Hepatocyte (in vitro differentiated cells): Measurements from ENCODE around the gene TMEM141. TPM values are rescaled to one million over a fixed set of nuclear protein-coding genes. Genes with fewer than 3 reads are reported as not detected.
"Not testable (repeated sequence)": the region's sequence is repeated elsewhere in the genome, so short reads cannot be mapped to it uniquely, and the experiment has no call there.

Experiments
- DNase-seq: peaks from one replicate; pipeline ENCODE4 v3.0.0-alpha.2; 2016; ENCODE audit warnings: low spot score
- H2AFZ ChIP-seq: fragments of 200-600 bp; sonication (generic); 2 replicates; pipeline ENCODE4 v1.6.0; 2016; ENCODE audit warnings: antibody characterized with exemption, mild to moderate bottlenecking
- H3K27ac ChIP-seq: fragments of 200-600 bp; sonication (generic); 2 replicates; pipeline ENCODE4 v1.5.1; 2016; ENCODE audit warnings: mild to moderate bottlenecking
- H3K27me3 ChIP-seq: fragments of 200-600 bp; sonication (generic); 2 replicates; pipeline ENCODE4 v1.6.1; 2016
- H3K36me3 ChIP-seq: fragments of 200-600 bp; sonication (generic); replicated peaks from 2 replicates; pipeline ENCODE4 v1.5.1; 2016; ENCODE audit warnings: low read depth; ENCODE audit not compliant: insufficient read depth
- H3K4me1 ChIP-seq: fragments of 200-600 bp; sonication (generic); 2 replicates; pipeline ENCODE4 v1.5.1; 2016; ENCODE audit warnings: mild to moderate bottlenecking, moderate library complexity; ENCODE audit not compliant: insufficient read depth
- H3K4me2 ChIP-seq: fragments of 200-600 bp; sonication (generic); 2 replicates; pipeline ENCODE4 v1.6.0; 2016
- H3K4me3 ChIP-seq: fragments of 200-600 bp; sonication (generic); 2 replicates; pipeline ENCODE4 v1.5.1; 2016; ENCODE audit warnings: mild to moderate bottlenecking
- H3K79me2 ChIP-seq: fragments of 200-600 bp; sonication (generic); 2 replicates; pipeline ENCODE4 v1.6.0; 2017; ENCODE audit warnings: mild to moderate bottlenecking
- H3K9me2 ChIP-seq: fragments of 200-600 bp; sonication (generic); replicated peaks from 2 replicates; pipeline ENCODE4 v1.6.0; 2017; ENCODE audit warnings: mild to moderate bottlenecking; ENCODE audit not compliant: insufficient read depth
- H3K9me3 ChIP-seq: fragments of 200-600 bp; sonication (generic); 2 replicates; pipeline ENCODE4 v1.5.1; 2016; ENCODE audit warnings: low read depth, mild to moderate bottlenecking
- H4K20me1 ChIP-seq: fragments of 200-600 bp; sonication (generic); 2 replicates; pipeline ENCODE4 v1.6.0; 2016; ENCODE audit warnings: mild to moderate bottlenecking; ENCODE audit not compliant: insufficient read depth, poor library complexity, severe bottlenecking
- EZH2 ChIP-seq: fragments of 200-600 bp; sonication (generic); IDR thresholded peaks from 2 replicates; pipeline ENCODE4 v1.6.1; 2016; ENCODE audit warnings: antibody characterized with exemption, mild to moderate bottlenecking, borderline replicate concordance
- EZH2phosphoT487 ChIP-seq: fragments of 200-600 bp; sonication (generic); IDR thresholded peaks from one replicate; pipeline ENCODE4 v1.6.1; 2018; ENCODE audit warnings: antibody characterized with exemption, mild to moderate bottlenecking, low read depth, moderate library complexity; ENCODE audit not compliant: unreplicated experiment, severe bottlenecking
- WGBS: methylation state at CpG from one replicate; pipeline ENCODE4 v1.1.6; 2016; ENCODE audit warnings: low lambda C conversion rate; ENCODE audit errors: missing lambda C conversion rate; 5-methylcytosine and 5-hydroxymethylcytosine counted together
- polyA plus RNA-seq: library from polyadenylated mRNA; unstranded; fragments of >200 nt; fragmentation: Nextera tagmentation; extraction: Ambion mirVana; gene quantifications from 2 replicates; pipeline ENCODE4 v1.2.1, GENCODE V29; 2016
- total RNA-seq: library from RNA; depleted of rRNA; stranded (reverse); fragments of >200 nt; gene quantifications from 2 replicates; pipeline ENCODE4 v1.2.3, GENCODE V29; 2014
- TF ChIP-seq, protein P1 (sequence below): fragments of 200-600 bp; sonication (generic); IDR thresholded peaks from 2 replicates; pipeline ENCODE4 v1.5.1; 2016; ENCODE audit warnings: antibody characterized with exemption, mild to moderate bottlenecking; ENCODE audit not compliant: poor library complexity

TMEM141 gene
- total and polyA plus RNA-seq, 2 experiments from 2014 or later: 230 to 385 TPM

DNA sequence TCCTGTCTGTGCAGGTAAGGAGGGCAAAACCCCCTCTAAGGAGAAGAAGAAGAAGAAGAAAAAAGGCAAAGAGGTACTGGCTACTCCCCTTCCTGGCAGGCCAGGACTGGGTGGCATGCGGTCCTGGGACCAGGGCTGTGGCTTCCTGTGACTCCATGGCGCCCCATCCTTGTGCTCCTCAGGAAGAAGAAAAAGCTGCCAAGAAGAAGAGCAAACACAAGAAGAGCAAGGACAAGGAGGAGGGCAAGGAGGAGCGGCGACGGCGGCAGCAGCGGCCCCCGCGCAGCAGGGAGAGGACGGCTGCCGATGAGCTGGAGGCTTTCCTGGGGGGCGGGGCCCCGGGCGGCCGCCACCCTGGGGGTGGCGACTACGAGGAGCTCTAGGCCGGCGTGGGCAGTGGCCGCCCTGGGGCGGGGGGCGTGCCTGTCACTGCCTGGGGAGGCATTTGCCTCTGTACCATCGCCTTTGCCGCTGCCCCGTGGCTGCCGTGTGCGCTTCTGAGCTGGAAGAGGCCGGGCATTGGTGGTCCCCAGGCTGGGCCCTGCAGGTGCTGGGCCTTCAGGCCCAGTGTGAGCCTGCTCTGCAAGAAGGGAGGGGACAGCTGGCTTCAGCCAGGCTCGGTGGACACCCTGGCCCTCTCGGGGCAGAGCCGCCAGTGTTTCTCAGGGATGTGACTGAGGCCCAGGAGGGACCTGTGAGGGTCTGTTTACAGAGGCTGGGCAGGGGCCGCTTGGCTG, 49.2 kb downstream of the TMEM141 start:
- peak overlapping the region; percentile 27 for H3K4me2 ChIP-seq
- peak overlapping the region; percentile 84 for H3K27ac ChIP-seq
- no peaks in the 10 kb centered on the region for H3K27me3 ChIP-seq
- DNase-seq: peak; percentile 48
- H3K4me3 ChIP-seq: no peak overlapping the region
- H3K9me3 ChIP-seq: no peaks in the 10 kb centered on the region
- H3K4me1 ChIP-seq: peaks cover 37% of the 10 kb centered on the region
- TF ChIP-seq, protein P1, sequence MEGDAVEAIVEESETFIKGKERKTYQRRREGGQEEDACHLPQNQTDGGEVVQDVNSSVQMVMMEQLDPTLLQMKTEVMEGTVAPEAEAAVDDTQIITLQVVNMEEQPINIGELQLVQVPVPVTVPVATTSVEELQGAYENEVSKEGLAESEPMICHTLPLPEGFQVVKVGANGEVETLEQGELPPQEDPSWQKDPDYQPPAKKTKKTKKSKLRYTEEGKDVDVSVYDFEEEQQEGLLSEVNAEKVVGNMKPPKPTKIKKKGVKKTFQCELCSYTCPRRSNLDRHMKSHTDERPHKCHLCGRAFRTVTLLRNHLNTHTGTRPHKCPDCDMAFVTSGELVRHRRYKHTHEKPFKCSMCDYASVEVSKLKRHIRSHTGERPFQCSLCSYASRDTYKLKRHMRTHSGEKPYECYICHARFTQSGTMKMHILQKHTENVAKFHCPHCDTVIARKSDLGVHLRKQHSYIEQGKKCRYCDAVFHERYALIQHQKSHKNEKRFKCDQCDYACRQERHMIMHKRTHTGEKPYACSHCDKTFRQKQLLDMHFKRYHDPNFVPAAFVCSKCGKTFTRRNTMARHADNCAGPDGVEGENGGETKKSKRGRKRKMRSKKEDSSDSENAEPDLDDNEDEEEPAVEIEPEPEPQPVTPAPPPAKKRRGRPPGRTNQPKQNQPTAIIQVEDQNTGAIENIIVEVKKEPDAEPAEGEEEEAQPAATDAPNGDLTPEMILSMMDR: no peak
- WGBS: 82% methylated on average over 15 of the region's 32 CpGs
- H2AFZ ChIP-seq: no peak overlapping the region
- peaks cover 5% of the 10 kb centered on the region for H4K20me1 ChIP-seq
- no peaks in the 10 kb centered on the region for H3K9me2 ChIP-seq
- no peaks in the 10 kb centered on the region for H3K36me3 ChIP-seq
- no peaks in the 10 kb centered on the region for H3K79me2 ChIP-seq

DNA sequence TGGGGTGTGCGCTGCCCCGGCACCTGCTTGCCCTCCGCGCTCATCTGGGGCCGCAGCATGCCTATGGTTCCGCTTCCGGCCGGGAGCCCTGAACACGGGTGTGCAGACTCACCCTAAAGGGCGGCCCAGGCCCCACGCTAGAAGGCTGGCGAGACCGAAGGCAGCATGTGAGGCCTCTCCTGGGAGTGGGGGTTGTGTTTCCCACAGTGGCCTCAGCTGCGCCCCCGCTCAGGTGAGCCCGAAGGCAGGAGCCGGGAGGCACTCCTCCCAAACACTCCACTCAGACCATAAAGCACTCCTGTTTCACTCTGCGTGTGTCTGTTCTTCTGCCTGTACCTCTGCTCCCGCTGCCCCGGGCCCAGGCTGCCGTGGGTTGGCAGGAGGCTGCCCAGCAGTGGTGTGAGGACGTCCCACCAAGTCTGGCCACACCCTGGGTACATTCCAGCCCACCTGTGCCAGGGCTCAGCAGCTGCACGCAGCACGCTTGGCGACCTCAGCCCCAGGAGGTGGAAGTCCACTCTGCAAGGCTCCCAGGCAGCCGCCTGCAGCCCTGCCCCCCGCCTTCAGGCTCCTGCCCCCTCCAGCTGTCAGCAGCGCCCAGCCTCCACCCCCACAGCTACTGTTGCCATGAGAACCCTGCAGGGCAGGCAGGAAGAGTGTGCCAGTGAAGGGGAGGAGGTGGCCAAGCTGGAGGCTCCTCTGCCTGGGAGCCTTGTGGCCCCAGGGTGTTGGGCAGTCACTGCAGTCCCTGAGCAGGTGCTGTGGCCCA, 49.9 kb downstream of the TMEM141 start:
- Histone ChIP-seq H3K36me3 (no peaks in the 10 kb centered on the region), H3K9me2 (no peaks in the 10 kb centered on the region), H3K79me2 (no peaks in the 10 kb centered on the region), H2AFZ (no peak overlapping the region), H3K27ac (peak overlapping the region; percentile 84), H3K4me3 (no peak overlapping the region), H3K9me3 (no peaks in the 10 kb centered on the region), H3K4me1 (peaks cover 37% of the 10 kb centered on the region), H3K4me2 (peak overlapping the region; percentile 27), H4K20me1 (peaks cover 5% of the 10 kb centered on the region), H3K27me3 (no peaks in the 10 kb centered on the region)
- TF ChIP-seq EZH2: no peak
- TF ChIP-seq EZH2phosphoT487: no peak
- TF ChIP-seq, protein P1: no peak
- WGBS: 66% methylated on average over 26 of the region's 28 CpGs
- DNase-seq: peak; percentile 88

DNA sequence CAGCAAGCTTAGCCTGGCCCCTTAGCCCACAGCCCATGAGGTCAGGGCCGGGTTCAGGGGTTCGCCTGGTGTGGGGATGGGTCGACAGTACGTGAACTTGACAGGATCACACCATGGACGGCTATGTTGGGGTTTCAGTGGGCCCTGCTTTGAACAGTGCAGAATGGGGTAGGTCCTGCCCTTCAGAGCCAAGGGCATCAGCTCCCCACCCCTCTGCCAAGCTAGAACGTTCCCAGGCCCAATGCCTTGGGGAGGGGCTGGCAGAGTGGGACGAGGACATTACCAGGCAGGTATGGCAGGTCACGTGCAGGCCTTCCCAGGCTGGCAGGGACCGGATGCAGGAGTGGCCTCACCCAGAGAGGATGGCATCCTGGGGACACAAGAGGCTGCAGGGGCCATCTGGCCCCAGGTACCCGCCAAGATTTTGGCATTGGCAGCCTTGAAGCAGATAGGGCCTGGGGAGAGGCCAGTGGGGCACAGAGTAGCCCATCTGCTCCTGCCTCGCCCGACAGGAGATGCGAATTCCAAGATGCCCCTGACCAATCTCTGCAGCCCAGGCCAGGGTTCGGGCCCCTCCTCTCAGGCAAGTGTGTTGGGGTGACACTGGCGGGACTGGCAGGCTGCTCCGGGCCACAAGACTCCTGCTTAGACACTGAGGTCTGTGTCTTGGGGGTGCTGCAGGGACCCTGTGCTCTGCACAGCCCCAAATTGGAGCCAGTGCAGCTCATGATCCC, 50.7 kb downstream of the TMEM141 start:
- not testable (repeated sequence) for H3K9me2 ChIP-seq, H3K9me3 ChIP-seq, H4K20me1 ChIP-seq, H3K36me3 ChIP-seq, H3K4me3 ChIP-seq, DNase-seq, H2AFZ ChIP-seq, H3K27me3 ChIP-seq, H3K79me2 ChIP-seq
- Histone ChIP-seq H3K4me2 (peak overlapping the region; percentile 97), H3K4me1 (peaks cover 37% of the 10 kb centered on the region), H3K27ac (peak overlapping the region; percentile 63)
- WGBS: 64% methylated on average over 16 of the region's 16 CpGs
